GM21423 (cell line): ENCODE results near the gene UCK2.

Experiments
- ATAC-seq: cut with Tn5 transposase; IDR thresholded peaks from one replicate; pipeline ENCODE4 v1.9.1; 2021; ENCODE audit warnings: mild to moderate bottlenecking, moderate library complexity; ENCODE audit not compliant: unreplicated experiment

UCK2 gene

GRCh38 chr1:165854101-165854845 is 26.9 kb downstream of the UCK2 start:
- no peak for ATAC-seq

GRCh38 chr1:165855010-165855838 is 27.8 kb downstream of the UCK2 start:
- ATAC-seq: no peak

- ATAC-seq: no peak
Measured at GRCh38 chr1:165856021-165856420, 28.6 kb downstream of the UCK2 start.

- no peak for ATAC-seq
Measured at GRCh38 chr1:165856606-165857005, 29.2 kb downstream of the UCK2 start.

GRCh38 chr1:165857046-165857801 is 29.8 kb downstream of the UCK2 start:
- peak; percentile 94 for ATAC-seq

- ATAC-seq: no peak
Measured at GRCh38 chr1:165858364-165858823, 31.0 kb downstream of the UCK2 start.

- ATAC-seq: no peak
Measured at GRCh38 chr1:165858967-165859845, 31.8 kb downstream of the UCK2 start.

GRCh38 chr1:165860065-165860464 is 32.7 kb downstream of the UCK2 start:
- ATAC-seq: no peak

GRCh38 chr1:165861911-165862310 is 34.5 kb downstream of the UCK2 start:
- ATAC-seq: no peak

GRCh38 chr1:165862448-165862847 is 35.0 kb downstream of the UCK2 start:
- ATAC-seq: peak; percentile 76

- no peak for ATAC-seq
Measured at GRCh38 chr1:165863346-165863745, 35.9 kb downstream of the UCK2 start.

GRCh38 chr1:165865633-165866340 is 38.4 kb downstream of the UCK2 start:
- ATAC-seq: no peak

- no peak for ATAC-seq
Measured at GRCh38 chr1:165869343-165869742, 41.9 kb downstream of the UCK2 start.

GRCh38 chr1:165871311-165872067 is 44.1 kb downstream of the UCK2 start:
- ATAC-seq: peak; percentile 83

- ATAC-seq: no peak
Measured at GRCh38 chr1:165873481-165873880, 46.1 kb downstream of the UCK2 start.

- no peak for ATAC-seq
Measured at GRCh38 chr1:165874643-165875042, 47.2 kb downstream of the UCK2 start.

GRCh38 chr1:165875171-165875570 is 47.8 kb downstream of the UCK2 start:
- peak; percentile 24 for ATAC-seq

- no peak for ATAC-seq
Measured at GRCh38 chr1:165875604-165876003, 48.2 kb downstream of the UCK2 start.

- ATAC-seq: peak; percentile 22
Measured at GRCh38 chr1:165876121-165876520, 48.7 kb downstream of the UCK2 start.
